ENCODE data around the gene ADAM12.

ADAM12 gene

DNA sequence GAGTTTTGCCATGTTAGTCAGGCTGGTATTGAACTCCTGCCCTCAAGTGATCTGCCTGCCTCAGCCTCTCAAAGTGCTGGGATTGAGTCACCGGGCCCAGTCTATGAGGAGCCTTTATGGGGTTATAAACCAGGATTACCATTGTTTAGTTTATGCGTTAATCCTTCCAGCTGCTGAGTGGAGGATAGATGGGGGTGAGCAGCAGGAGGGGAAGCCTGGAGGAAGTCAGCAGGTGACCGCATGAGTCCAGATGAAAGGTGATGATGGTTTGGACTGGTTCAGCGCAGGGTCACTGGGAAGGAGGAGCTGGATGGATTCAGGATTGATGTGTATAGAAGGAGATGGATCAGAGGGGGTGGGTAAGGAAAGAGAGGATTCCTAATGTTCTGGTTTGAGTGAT, 197.1 kb downstream of the ADAM12 start:
- H3K36me3 ChIP-seq (replicated peaks; ENCODE audit: insufficient read depth, low read length) = no peaks in the 10 kb centered on the region
- no peaks in the 10 kb centered on the region for H3K79me2 ChIP-seq (ENCODE audit: low read length)
- no peaks in the 10 kb centered on the region for H3F3A ChIP-seq (ENCODE audit: insufficient read depth, low read length)
- no peak for DNase-seq
- H3K9ac ChIP-seq (ENCODE audit: low read length) = no peak overlapping the region
- no peaks in the 10 kb centered on the region for H3K4me1 ChIP-seq (ENCODE audit: low read length)
- no peak overlapping the region for H3K4me3 ChIP-seq (ENCODE audit: low read length)
- no peak overlapping the region for H3K4me2 ChIP-seq (ENCODE audit: low read depth, low read length)
- no peaks in the 10 kb centered on the region for H3K9me2 ChIP-seq (replicated peaks; ENCODE audit: insufficient read depth, low read length)
- no peaks in the 10 kb centered on the region for H3K9me3 ChIP-seq (replicated peaks; ENCODE audit: insufficient read depth, low read length)
- H4K20me1 ChIP-seq (ENCODE audit: insufficient read depth, low read length) = no peaks in the 10 kb centered on the region
- H3K27me3 ChIP-seq (replicated peaks; ENCODE audit: insufficient read depth, low read length) = no peaks in the 10 kb centered on the region
- H3K27ac ChIP-seq (ENCODE audit: low read length) = no peak overlapping the region
- H2AFZ ChIP-seq (ENCODE audit: low read length) = no peak overlapping the region
- TF ChIP-seq EZH2phosphoT487 (IDR thresholded peaks at IDR 0.05; ENCODE audit: low read length) (no peak), EZH2 (optimal IDR thresholded peaks at IDR 0.05; ENCODE audit: low read depth, low read length) (no peak)
- TF ChIP-seq, protein P1, sequence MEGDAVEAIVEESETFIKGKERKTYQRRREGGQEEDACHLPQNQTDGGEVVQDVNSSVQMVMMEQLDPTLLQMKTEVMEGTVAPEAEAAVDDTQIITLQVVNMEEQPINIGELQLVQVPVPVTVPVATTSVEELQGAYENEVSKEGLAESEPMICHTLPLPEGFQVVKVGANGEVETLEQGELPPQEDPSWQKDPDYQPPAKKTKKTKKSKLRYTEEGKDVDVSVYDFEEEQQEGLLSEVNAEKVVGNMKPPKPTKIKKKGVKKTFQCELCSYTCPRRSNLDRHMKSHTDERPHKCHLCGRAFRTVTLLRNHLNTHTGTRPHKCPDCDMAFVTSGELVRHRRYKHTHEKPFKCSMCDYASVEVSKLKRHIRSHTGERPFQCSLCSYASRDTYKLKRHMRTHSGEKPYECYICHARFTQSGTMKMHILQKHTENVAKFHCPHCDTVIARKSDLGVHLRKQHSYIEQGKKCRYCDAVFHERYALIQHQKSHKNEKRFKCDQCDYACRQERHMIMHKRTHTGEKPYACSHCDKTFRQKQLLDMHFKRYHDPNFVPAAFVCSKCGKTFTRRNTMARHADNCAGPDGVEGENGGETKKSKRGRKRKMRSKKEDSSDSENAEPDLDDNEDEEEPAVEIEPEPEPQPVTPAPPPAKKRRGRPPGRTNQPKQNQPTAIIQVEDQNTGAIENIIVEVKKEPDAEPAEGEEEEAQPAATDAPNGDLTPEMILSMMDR (IDR thresholded peaks at IDR 0.05; ENCODE audit: low read length) = no peak

DNA sequence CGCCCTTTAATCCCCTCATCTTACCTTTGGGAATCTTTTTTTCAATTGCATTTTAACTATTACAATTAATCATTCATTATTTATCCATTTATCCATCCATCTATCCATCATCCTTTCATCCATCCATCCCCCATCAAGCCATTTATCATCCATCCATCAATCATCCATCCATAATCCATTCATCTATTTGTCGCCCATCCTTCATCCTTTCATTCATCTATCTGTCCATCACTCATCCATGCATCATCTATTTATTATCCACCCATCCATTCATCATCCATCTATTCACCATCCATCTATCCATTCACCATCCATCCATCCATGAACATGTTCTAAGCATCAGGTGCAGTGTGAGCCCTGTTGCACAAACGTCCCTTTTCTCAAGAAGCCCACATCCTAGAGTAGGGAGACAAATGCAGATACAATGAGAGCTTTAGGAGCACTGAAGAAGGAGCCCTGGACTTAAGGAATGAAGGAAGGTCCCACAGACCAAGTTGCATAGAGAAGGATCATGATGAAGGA, 199.5 kb downstream of the ADAM12 start:
- H3K36me3 ChIP-seq (replicated peaks; ENCODE audit: insufficient read depth, low read length) = no peaks in the 10 kb centered on the region
- H3K9me3 ChIP-seq (replicated peaks; ENCODE audit: insufficient read depth, low read length) = no peaks in the 10 kb centered on the region
- no peak overlapping the region for H3K9ac ChIP-seq (ENCODE audit: low read length)
- no peak overlapping the region for H3K4me3 ChIP-seq (ENCODE audit: low read length)
- H3K4me2 ChIP-seq (ENCODE audit: low read depth, low read length) = no peak overlapping the region
- no peaks in the 10 kb centered on the region for H3K4me1 ChIP-seq (ENCODE audit: low read length)
- no peak overlapping the region for H2AFZ ChIP-seq (ENCODE audit: low read length)
- TF ChIP-seq, protein P1 (IDR thresholded peaks at IDR 0.05; ENCODE audit: low read length) = no peak
- TF ChIP-seq EZH2phosphoT487 (IDR thresholded peaks at IDR 0.05; ENCODE audit: low read length) (no peak), EZH2 (optimal IDR thresholded peaks at IDR 0.05; ENCODE audit: low read depth, low read length) (no peak)
- no peaks in the 10 kb centered on the region for H3K27me3 ChIP-seq (replicated peaks; ENCODE audit: insufficient read depth, low read length)
- no peak for DNase-seq
- H4K20me1 ChIP-seq (ENCODE audit: insufficient read depth, low read length) = no peaks in the 10 kb centered on the region
- H3F3A ChIP-seq (ENCODE audit: insufficient read depth, low read length) = no peaks in the 10 kb centered on the region
- no peak overlapping the region for H3K27ac ChIP-seq (ENCODE audit: low read length)
- H3K79me2 ChIP-seq (ENCODE audit: low read length) = no peaks in the 10 kb centered on the region
- H3K9me2 ChIP-seq (replicated peaks; ENCODE audit: insufficient read depth, low read length) = no peaks in the 10 kb centered on the region

DNA sequence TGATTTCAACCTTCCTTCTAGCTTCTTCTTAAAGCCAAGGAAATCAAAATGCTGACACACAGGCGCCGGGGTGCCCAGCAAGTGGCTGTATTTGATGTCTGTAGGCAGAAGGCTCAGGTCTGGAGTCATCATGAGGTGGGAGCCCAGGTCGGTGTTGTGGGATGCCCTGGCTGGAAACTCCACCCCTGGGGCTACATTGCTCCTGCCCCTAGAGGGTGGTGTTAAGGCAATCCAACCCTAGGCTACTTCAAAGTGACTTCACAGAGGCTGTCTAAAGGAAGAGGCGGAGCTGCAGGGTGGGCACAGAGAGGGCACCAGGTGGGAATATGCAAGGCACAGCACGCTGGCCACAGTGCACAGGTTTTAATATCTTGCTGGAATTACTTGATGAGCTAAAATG, 200.9 kb downstream of the ADAM12 start:
- no peaks in the 10 kb centered on the region for H3K4me1 ChIP-seq (ENCODE audit: low read length)
- no peaks in the 10 kb centered on the region for H3K36me3 ChIP-seq (replicated peaks; ENCODE audit: insufficient read depth, low read length)
- H3K9me3 ChIP-seq (replicated peaks; ENCODE audit: insufficient read depth, low read length) = no peaks in the 10 kb centered on the region
- TF ChIP-seq, protein P1 (IDR thresholded peaks at IDR 0.05; ENCODE audit: low read length) = no peak
- TF ChIP-seq EZH2 (optimal IDR thresholded peaks at IDR 0.05; ENCODE audit: low read depth, low read length) = no peak
- no peak for TF ChIP-seq EZH2phosphoT487 (IDR thresholded peaks at IDR 0.05; ENCODE audit: low read length)
- no peaks in the 10 kb centered on the region for H3F3A ChIP-seq (ENCODE audit: insufficient read depth, low read length)
- H2AFZ ChIP-seq (ENCODE audit: low read length) = no peak overlapping the region
- no peaks in the 10 kb centered on the region for H3K9me2 ChIP-seq (replicated peaks; ENCODE audit: insufficient read depth, low read length)
- no peak for DNase-seq
- H3K4me2 ChIP-seq (ENCODE audit: low read depth, low read length) = no peak overlapping the region
- H3K4me3 ChIP-seq (ENCODE audit: low read length) = no peak overlapping the region
- no peak overlapping the region for H3K9ac ChIP-seq (ENCODE audit: low read length)
- H4K20me1 ChIP-seq (ENCODE audit: insufficient read depth, low read length) = no peaks in the 10 kb centered on the region
- no peak overlapping the region for H3K27ac ChIP-seq (ENCODE audit: low read length)
- no peaks in the 10 kb centered on the region for H3K27me3 ChIP-seq (replicated peaks; ENCODE audit: insufficient read depth, low read length)
- no peaks in the 10 kb centered on the region for H3K79me2 ChIP-seq (ENCODE audit: low read length)
